Measurements from ENCODE around the gene STK38L. TPM values are rescaled to one million over a fixed set of nuclear protein-coding genes. Genes with fewer than 3 reads are reported as not detected.

Gene STK38L
- total RNA-seq, 2 donors from 2014 or later = 17.5 to 28.0 TPM

DNA sequence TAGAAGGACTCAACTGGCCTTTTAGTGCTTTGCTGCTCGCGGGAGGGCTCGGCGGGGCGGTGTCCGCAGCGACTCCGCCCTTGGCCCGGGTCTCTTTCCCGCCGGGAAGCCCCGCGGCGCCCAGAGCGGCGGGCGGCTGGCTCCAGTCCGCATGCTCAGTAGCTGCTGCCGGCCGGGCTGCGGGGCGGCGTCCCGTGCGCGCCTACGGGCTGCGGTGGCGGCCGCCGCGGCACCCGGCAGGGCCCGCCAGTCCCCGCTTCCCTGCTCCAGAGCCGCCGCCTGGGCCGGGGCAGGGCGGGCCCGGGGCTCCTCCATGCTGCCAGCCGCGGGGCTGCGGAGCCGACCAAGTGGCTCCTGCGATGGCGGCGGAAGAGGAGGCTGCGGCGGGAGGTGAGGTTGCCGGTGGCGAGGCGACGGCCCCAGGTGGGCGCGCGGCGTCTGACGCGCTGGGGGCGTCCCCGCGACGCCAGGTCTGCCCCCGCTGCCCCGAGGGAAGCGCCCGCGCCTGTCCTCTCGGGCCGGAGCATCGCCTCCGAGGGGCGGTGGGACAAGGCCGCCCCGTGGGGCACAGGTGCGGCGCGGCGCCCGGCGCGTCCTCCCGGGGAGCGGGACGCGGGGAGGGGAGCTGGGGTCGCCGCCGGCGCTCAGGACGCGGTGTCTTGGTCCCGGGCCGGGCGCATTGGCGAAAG lies 88.8 kb downstream of the STK38L start, which contains the start of gene BMAL2:
Gene BMAL2, plus strand, starts transcription at position 123 of the 689 bp plus-strand sequence. Its CDS starts 237 bp downstream, at position 360.
- no peak for TF ChIP-seq POLR2A (IDR thresholded peaks at IDR 0.05)
- TF ChIP-seq, protein P1, sequence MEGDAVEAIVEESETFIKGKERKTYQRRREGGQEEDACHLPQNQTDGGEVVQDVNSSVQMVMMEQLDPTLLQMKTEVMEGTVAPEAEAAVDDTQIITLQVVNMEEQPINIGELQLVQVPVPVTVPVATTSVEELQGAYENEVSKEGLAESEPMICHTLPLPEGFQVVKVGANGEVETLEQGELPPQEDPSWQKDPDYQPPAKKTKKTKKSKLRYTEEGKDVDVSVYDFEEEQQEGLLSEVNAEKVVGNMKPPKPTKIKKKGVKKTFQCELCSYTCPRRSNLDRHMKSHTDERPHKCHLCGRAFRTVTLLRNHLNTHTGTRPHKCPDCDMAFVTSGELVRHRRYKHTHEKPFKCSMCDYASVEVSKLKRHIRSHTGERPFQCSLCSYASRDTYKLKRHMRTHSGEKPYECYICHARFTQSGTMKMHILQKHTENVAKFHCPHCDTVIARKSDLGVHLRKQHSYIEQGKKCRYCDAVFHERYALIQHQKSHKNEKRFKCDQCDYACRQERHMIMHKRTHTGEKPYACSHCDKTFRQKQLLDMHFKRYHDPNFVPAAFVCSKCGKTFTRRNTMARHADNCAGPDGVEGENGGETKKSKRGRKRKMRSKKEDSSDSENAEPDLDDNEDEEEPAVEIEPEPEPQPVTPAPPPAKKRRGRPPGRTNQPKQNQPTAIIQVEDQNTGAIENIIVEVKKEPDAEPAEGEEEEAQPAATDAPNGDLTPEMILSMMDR (IDR thresholded peaks at IDR 0.05) = no peak
- ATAC-seq = peak; percentile 56
- Histone ChIP-seq H3K4me1 (peaks cover 44% of the 10 kb centered on the region), H3K9me3 (no peaks in the 10 kb centered on the region), H3K27ac (peak within 1 kb of the TSS in 3 of 4 donors; percentile 6 to 47 (median 12)), H3K27me3 (peaks cover 0 to 3% of the 10 kb centered on the region in 2 donors), H3K36me3 (replicated peaks in 1 of 2; ENCODE audit: insufficient read depth in 1 of 2, low read depth in 2 of 2) (no peaks in the 10 kb centered on the region), H3K4me3 (peak within 1 kb of the TSS; percentile 38 to 72)
- DNase-seq = peak; percentile 36 to 64 (median 44)
- intact Hi-C loops (cut with DNase I) = no loop called here
- WGBS, 2 donors = 1% methylated on average over 15 to 93 of the region's 96 CpGs

DNA sequence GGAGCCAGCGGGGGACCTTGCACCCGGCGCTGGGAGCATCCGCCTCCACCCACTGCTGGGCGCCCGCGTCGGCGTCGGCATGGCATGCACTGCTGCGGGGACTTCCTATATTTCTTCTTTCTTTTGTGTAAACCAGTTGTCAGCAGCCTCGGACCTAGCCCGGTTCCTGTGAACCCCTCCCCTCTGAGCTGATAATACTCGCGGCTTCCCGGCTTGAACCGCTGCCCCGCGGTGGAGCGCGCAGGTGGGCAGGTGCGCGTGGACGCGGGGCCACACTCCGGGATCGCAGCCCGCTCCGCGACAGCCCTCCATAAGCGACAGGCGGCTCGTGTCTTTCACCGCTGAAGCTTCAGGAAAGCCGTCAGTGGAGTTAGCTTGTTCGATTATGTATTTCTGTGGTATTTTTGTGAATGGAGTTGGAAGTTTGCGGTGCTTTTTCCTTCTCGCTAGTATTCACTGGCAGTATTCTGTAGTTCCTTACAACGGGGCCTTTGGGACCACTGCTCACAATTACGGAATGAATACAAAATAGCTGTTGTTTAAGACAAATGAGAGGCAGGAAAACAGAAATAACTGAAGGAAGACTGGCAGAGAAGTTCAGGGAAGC lies 89.4 kb downstream of the STK38L start:
- TF ChIP-seq POLR2A (IDR thresholded peaks at IDR 0.05) = no peak
- TF ChIP-seq, protein P1 (IDR thresholded peaks at IDR 0.05) = no peak
- Histone ChIP-seq H3K36me3 (replicated peaks in 1 of 2; ENCODE audit: insufficient read depth in 1 of 2, low read depth in 2 of 2) (no peaks in the 10 kb centered on the region), H3K27ac (peak overlapping the region in 2 of 4 donors; percentile 6 to 12), H3K27me3 (peaks cover 0 to 3% of the 10 kb centered on the region in 2 donors), H3K4me3 (peak overlapping the region; percentile 38 to 72), H3K9me3 (no peaks in the 10 kb centered on the region), H3K4me1 (peaks cover 46% of the 10 kb centered on the region)
- intact Hi-C loops (cut with DNase I) = no loop called here
- 0 to 3% methylated on average over 8 to 40 of the region's 40 CpGs for WGBS, 2 donors
- ATAC-seq = peak; percentile 25
- peak; percentile 16 to 37 (median 26) for DNase-seq

DNA sequence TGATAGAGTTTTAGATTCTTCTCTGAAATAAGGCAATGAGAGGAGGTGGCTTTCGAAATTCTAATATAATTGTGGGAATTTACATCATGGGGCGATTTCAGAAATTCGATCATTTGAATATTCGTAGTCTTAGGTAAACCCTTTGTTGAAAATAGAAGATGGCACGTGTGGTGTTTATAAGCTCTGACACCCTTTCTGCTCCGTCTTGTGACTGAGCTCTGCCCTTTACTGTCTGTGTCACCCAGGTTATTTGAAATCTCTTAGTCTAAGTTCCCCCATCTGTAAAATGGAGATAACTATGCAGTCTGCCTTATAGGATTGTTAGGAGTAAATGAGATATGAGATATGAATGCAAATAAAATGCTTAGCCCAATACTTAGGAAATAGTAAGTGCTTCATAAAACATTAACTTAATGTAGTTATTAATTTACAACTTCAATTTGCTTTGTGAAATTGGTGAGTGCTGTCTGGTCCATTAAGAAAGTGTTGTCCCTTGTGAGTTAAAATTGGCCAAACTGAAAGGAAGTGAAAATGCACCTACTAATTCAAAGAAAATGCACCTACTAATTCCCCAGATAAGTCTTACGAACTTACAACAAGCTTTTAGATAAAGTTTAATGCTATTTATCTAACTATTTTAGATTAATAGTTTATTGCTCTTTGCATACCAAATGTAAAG lies 90.1 kb downstream of the STK38L start:
- H3K27me3 ChIP-seq = peaks cover 0 to 3% of the 10 kb centered on the region in 2 donors
- peak overlapping the region in 2 of 4 donors; percentile 6 to 12 for H3K27ac ChIP-seq
- no peaks in the 10 kb centered on the region for H3K36me3 ChIP-seq (replicated peaks in 1 of 2; ENCODE audit: insufficient read depth in 1 of 2, low read depth in 2 of 2)
- DNase-seq (no peak), ATAC-seq (no peak)
- TF ChIP-seq POLR2A (IDR thresholded peaks at IDR 0.05) = no peak
- TF ChIP-seq, protein P1 (IDR thresholded peaks at IDR 0.05) = no peak
- WGBS, 2 donors = 28 to 35% methylated on average over 7 of the region's 7 CpGs
- H3K4me3 ChIP-seq = no peak overlapping the region
- no peaks in the 10 kb centered on the region for H3K9me3 ChIP-seq
- H3K4me1 ChIP-seq = peaks cover 46% of the 10 kb centered on the region
- intact Hi-C loops (cut with DNase I) = no loop called here

DNA sequence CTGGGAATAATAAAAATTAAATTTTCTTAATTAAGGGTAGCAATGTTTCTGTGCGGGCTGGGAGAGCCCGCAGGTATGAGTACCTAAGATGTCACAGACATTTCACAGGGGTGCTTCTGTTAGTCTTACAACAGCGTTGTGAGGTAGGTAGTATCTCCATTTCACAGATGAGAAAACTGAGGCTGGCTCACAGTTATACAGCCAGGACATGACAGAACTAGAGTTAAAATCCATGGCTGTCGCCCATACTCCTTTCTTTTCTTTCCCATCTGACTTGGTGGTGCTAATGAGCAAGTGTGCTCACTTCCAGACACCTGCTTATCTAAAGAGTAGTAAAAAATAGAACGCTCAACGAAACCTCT lies 90.6 kb downstream of the STK38L start:
- no peak for TF ChIP-seq POLR2A (IDR thresholded peaks at IDR 0.05)
- TF ChIP-seq, protein P1 (IDR thresholded peaks at IDR 0.05) = no peak
- no peak for DNase-seq
- H3K27me3 ChIP-seq = peaks cover 0 to 3% of the 10 kb centered on the region in 2 donors
- intact Hi-C loops (cut with DNase I) = loop anchor here (5.0 kb wide), 1 partner anchor 48 kb away; no protein-coding TSS in a partner anchor
- 78 to 79% methylated on average over 6 of the region's 6 CpGs for WGBS, 2 donors
- H3K36me3 ChIP-seq (replicated peaks in 1 of 2; ENCODE audit: insufficient read depth in 1 of 2, low read depth in 2 of 2) = no peaks in the 10 kb centered on the region
- no peaks in the 10 kb centered on the region for H3K9me3 ChIP-seq
- H3K27ac ChIP-seq = peak overlapping the region in 1 of 4 donors; percentile 60
- no peak overlapping the region for H3K4me3 ChIP-seq
- peaks cover 46% of the 10 kb centered on the region for H3K4me1 ChIP-seq
- ATAC-seq = no peak
